ENCODE data around the gene GLG1. TPM values are rescaled to one million over a fixed set of nuclear protein-coding genes. Genes with fewer than 3 reads are reported as not detected.
"Not testable (repeated sequence)": the region's sequence is repeated elsewhere in the genome, so short reads cannot be mapped to it uniquely, and the experiment has no call there.

Gene GLG1
- total and polyA plus RNA-seq, 4 donors: 22.2 to 71.5 (median 47.9) TPM

DNA sequence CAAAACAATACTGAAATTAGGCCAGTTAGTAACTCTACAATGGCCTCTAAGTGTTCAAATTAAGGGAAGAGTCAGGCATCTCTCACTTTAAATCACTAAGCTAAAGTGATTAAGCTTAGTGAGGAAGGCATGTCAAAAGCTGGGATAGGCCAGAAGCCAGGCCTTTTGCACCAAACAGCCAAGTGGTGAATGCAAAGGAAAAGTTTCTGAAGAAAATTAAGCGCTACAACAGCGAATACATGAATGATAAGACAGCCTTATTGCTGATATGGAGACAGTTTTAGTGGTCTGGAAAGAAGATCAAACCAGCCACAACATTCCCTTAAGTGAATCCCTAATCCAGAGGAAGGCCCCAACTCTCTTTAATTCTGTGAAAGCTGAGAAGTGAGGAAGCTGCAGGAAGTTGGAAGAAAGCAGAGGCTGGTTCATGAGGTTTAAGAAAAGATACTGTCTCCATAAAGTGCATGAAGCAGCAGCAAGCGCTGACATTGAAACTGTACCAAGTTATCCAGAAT, 47.7 kb upstream of the GLG1 start (continued):
- no peak for TF ChIP-seq FOXA1 (IDR thresholded peaks at IDR 0.05)

DNA sequence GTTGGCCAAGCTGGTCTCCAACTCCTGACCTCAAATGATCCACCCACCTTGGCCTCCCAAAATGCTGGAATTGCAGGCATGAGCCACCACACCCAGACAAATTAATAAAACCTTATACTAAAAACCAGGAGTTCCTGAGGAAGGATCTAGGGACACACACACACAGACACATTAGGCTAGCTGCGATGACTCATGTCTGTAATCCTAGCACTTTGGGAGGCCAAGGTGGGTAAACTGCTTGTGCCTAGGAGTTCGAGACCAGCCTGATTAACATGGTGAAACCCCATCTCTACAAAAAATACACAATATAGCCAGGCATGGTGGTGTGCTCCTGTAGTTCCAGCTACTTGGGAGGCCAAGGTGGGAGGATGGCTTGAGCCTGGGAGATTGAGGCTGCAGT, 46.0 kb upstream of the GLG1 start:
- not testable (repeated sequence) for H3K9me3 ChIP-seq (ENCODE audit: control insufficient read depth in 4 of 4, low read length in 3 of 4); DNase-seq (ENCODE audit: low spot score); H3K27ac ChIP-seq (ENCODE audit: low read depth in 1 of 2, low read length in 2 of 2); H3K36me3 ChIP-seq (ENCODE audit: control insufficient read depth in 4 of 4, insufficient read depth in 3 of 4, low read depth in 1 of 4, low read length in 3 of 4); H3K4me3 ChIP-seq (ENCODE audit: low read depth in 1 of 3, low read length in 3 of 3); H3K9ac ChIP-seq (ENCODE audit: low read depth in 1 of 2, low read length in 2 of 2); H3K27me3 ChIP-seq (ENCODE audit: control insufficient read depth in 4 of 4, insufficient read depth in 4 of 4, low read length in 3 of 4)
- WGBS: 99% methylated on average over 2 of the region's 2 CpGs
- peaks cover 0 to 10% (median 3%) of the 10 kb centered on the region in 4 donors for H3K4me1 ChIP-seq (ENCODE audit: control insufficient read depth in 4 of 4, insufficient read depth in 4 of 4, low read length in 3 of 4)

DNA sequence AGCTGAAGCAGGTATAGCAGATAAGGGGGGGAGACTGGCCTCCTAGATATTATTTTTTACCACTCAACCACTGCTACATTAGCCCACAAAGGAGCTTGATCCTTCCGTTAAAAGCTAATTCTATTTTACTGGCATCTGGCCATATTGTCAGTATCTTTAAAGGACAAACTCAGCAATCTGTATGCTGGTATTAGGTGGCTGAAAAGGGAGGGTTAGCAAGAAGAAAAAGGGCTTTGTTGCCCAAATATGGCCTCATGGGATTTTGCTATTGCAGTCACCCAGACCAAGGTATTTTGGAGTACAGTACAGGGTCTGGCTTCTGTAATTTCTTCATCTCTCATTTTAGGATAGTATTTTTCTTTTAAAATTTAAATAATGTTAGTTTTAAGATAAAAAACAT, 45.3 kb upstream of the GLG1 start:
- H3K27me3 ChIP-seq (ENCODE audit: control insufficient read depth in 4 of 4, insufficient read depth in 4 of 4, low read length in 3 of 4): no peaks in the 10 kb centered on the region
- H3K9me3 ChIP-seq (ENCODE audit: control insufficient read depth in 4 of 4, low read length in 3 of 4): no peaks in the 10 kb centered on the region
- H3K4me3 ChIP-seq (ENCODE audit: low read depth in 1 of 3, low read length in 3 of 3): no peak overlapping the region
- WGBS: 42% methylated on average over 1 of the region's 1 CpG
- DNase-seq (ENCODE audit: low spot score): no peak
- no peak overlapping the region for H3K27ac ChIP-seq (ENCODE audit: low read depth in 1 of 2, low read length in 2 of 2)
- H3K36me3 ChIP-seq (ENCODE audit: control insufficient read depth in 4 of 4, insufficient read depth in 3 of 4, low read depth in 1 of 4, low read length in 3 of 4): peaks cover 0 to 9% (median under 1%) of the 10 kb centered on the region in 4 donors
- H3K9ac ChIP-seq (ENCODE audit: low read depth in 1 of 2, low read length in 2 of 2): no peak overlapping the region
- peaks cover 0 to 10% (median 3%) of the 10 kb centered on the region in 4 donors for H3K4me1 ChIP-seq (ENCODE audit: control insufficient read depth in 4 of 4, insufficient read depth in 4 of 4, low read length in 3 of 4)
- TF ChIP-seq FOXA2 (IDR thresholded peaks at IDR 0.05) (no peak), SP1 (IDR thresholded peaks at IDR 0.05) (no peak), ATF3 (IDR thresholded peaks at IDR 0.05) (no peak), RAD21 (IDR thresholded peaks at IDR 0.05) (no peak), CTCF (IDR thresholded peaks at IDR 0.05; ENCODE audit: low read depth, low read length, missing input control) (no peak), MAX (IDR thresholded peaks at IDR 0.05) (no peak), HNF4A (conservative IDR thresholded peaks at IDR 0.05) (no peak), TAF1 (conservative IDR thresholded peaks at IDR 0.05) (no peak), NR2F2 (IDR thresholded peaks at IDR 0.05) (no peak), GABPA (IDR thresholded peaks at IDR 0.05 in 1 of 2, conservative IDR thresholded peaks at IDR 0.05 in 1 of 2) (no peak), FOXA1 (IDR thresholded peaks at IDR 0.05) (no peak), RXRA (IDR thresholded peaks at IDR 0.05) (no peak)
- TF ChIP-seq, protein P1, sequence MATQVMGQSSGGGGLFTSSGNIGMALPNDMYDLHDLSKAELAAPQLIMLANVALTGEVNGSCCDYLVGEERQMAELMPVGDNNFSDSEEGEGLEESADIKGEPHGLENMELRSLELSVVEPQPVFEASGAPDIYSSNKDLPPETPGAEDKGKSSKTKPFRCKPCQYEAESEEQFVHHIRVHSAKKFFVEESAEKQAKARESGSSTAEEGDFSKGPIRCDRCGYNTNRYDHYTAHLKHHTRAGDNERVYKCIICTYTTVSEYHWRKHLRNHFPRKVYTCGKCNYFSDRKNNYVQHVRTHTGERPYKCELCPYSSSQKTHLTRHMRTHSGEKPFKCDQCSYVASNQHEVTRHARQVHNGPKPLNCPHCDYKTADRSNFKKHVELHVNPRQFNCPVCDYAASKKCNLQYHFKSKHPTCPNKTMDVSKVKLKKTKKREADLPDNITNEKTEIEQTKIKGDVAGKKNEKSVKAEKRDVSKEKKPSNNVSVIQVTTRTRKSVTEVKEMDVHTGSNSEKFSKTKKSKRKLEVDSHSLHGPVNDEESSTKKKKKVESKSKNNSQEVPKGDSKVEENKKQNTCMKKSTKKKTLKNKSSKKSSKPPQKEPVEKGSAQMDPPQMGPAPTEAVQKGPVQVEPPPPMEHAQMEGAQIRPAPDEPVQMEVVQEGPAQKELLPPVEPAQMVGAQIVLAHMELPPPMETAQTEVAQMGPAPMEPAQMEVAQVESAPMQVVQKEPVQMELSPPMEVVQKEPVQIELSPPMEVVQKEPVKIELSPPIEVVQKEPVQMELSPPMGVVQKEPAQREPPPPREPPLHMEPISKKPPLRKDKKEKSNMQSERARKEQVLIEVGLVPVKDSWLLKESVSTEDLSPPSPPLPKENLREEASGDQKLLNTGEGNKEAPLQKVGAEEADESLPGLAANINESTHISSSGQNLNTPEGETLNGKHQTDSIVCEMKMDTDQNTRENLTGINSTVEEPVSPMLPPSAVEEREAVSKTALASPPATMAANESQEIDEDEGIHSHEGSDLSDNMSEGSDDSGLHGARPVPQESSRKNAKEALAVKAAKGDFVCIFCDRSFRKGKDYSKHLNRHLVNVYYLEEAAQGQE (IDR thresholded peaks at IDR 0.05): no peak
- TF ChIP-seq, protein P2, sequence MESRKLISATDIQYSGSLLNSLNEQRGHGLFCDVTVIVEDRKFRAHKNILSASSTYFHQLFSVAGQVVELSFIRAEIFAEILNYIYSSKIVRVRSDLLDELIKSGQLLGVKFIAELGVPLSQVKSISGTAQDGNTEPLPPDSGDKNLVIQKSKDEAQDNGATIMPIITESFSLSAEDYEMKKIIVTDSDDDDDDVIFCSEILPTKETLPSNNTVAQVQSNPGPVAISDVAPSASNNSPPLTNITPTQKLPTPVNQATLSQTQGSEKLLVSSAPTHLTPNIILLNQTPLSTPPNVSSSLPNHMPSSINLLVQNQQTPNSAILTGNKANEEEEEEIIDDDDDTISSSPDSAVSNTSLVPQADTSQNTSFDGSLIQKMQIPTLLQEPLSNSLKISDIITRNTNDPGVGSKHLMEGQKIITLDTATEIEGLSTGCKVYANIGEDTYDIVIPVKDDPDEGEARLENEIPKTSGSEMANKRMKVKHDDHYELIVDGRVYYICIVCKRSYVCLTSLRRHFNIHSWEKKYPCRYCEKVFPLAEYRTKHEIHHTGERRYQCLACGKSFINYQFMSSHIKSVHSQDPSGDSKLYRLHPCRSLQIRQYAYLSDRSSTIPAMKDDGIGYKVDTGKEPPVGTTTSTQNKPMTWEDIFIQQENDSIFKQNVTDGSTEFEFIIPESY (IDR thresholded peaks at IDR 0.05): no peak
